ENCODE data around the gene SLC2A6.

SLC2A6 gene

GRCh38 chr9:133515615-133516255 is 36.8 kb upstream of the SLC2A6 start:
- FAIRE-seq = no peak

- no peak for FAIRE-seq
Observed at GRCh38 chr9:133515240-133515610, 36.3 kb upstream of the SLC2A6 start.

GRCh38 chr9:133514460-133515239 is 35.8 kb upstream of the SLC2A6 start:
- FAIRE-seq = no peak

- no peak for FAIRE-seq
Observed at GRCh38 chr9:133513214-133514100, 34.6 kb upstream of the SLC2A6 start.

- no peak for FAIRE-seq
Observed at GRCh38 chr9:133512253-133513213, 33.6 kb upstream of the SLC2A6 start.

- FAIRE-seq = no peak
Observed at GRCh38 chr9:133511607-133512006, 32.7 kb upstream of the SLC2A6 start.

- FAIRE-seq = no peak
Observed at GRCh38 chr9:133510926-133511505, 32.1 kb upstream of the SLC2A6 start.

GRCh38 chr9:133509179-133510083 is 30.5 kb upstream of the SLC2A6 start:
- no peak for FAIRE-seq

GRCh38 chr9:133508046-133508445 is 29.1 kb upstream of the SLC2A6 start:
- FAIRE-seq = no peak

GRCh38 chr9:133507246-133507965 is 28.5 kb upstream of the SLC2A6 start:
- FAIRE-seq = no peak

- no peak for FAIRE-seq
Observed at GRCh38 chr9:133506653-133507038, 27.7 kb upstream of the SLC2A6 start.

- no peak for FAIRE-seq
Observed at GRCh38 chr9:133505901-133506652, 27.2 kb upstream of the SLC2A6 start.

- FAIRE-seq = no peak
Observed at GRCh38 chr9:133505186-133505830, 26.4 kb upstream of the SLC2A6 start.

- FAIRE-seq = no peak
Observed at GRCh38 chr9:133502112-133502511, 23.2 kb upstream of the SLC2A6 start.

GRCh38 chr9:133499892-133500270 is 21.0 kb upstream of the SLC2A6 start:
- no peak for FAIRE-seq

- no peak for FAIRE-seq
Observed at GRCh38 chr9:133499132-133499891, 20.4 kb upstream of the SLC2A6 start.

GRCh38 chr9:133496861-133497842 is 18.3 kb upstream of the SLC2A6 start:
- no peak for FAIRE-seq

Measured in TTC549 (cell line).